Kidney (tissue), 14 donors: ENCODE measurements around the gene NOSTRIN. TPM values are rescaled to one million over a fixed set of nuclear protein-coding genes. Genes with fewer than 3 reads are reported as not detected.
"Not testable (repeated sequence)": the region's sequence is repeated elsewhere in the genome, so short reads cannot be mapped to it uniquely, and the experiment has no call there.

Experiments
- DNase-seq, 5 donors: peaks; one replicate each; pipeline ENCODE4 v3.0.0-alpha.2; 2013 to 2020
- FAIRE-seq: peaks from 2 replicates; lab custom pipeline; 2012; peaks lifted over from hg19 to GRCh38; lab: Jason Lieb, UNC
- H3K27ac ChIP-seq, 2 donors: one replicate each; pipeline ENCODE4 v1.7.0; 2013; ENCODE audit warnings: low read depth in 2 of 2, low read length in 2 of 2, inconsistent platforms in 1 of 2
- H3K27me3 ChIP-seq: one replicate; pipeline ENCODE4 v1.7.1; 2013; ENCODE audit warnings: low read length, inconsistent platforms; ENCODE audit not compliant: control insufficient read depth, insufficient read depth
- H3K36me3 ChIP-seq, 3 donors: one replicate each; pipeline versions ENCODE4 v1.7.0 to v1.7.1; 2013; ENCODE audit warnings: low read length in 3 of 3, control low read depth in 1 of 3, inconsistent platforms in 1 of 3; ENCODE audit not compliant: insufficient read depth in 3 of 3, control insufficient read depth in 2 of 3
- H3K4me1 ChIP-seq, 3 donors: one replicate each; pipeline versions ENCODE4 v1.7.0 to v1.7.1; 2013; ENCODE audit warnings: low read length in 3 of 3, inconsistent platforms in 1 of 3, low read depth in 1 of 3; ENCODE audit not compliant: control insufficient read depth in 2 of 3, insufficient read depth in 2 of 3
- H3K4me3 ChIP-seq, 3 donors: one replicate each; pipeline versions ENCODE4 v1.7.0 to v1.8.1; 2013; ENCODE audit warnings: low read length in 3 of 3, control low read depth in 1 of 3, inconsistent platforms in 1 of 3
- H3K9ac ChIP-seq, 3 donors: one replicate each; pipeline versions ENCODE4 v1.7.0 to v1.7.1; 2013; ENCODE audit warnings: low read length in 3 of 3, control low read depth in 1 of 3, inconsistent platforms in 1 of 3
- H3K9me3 ChIP-seq, 3 donors: one replicate each; pipeline versions ENCODE4 v1.7.0 to v1.7.1; 2013; ENCODE audit warnings: low read length in 3 of 3, control low read depth in 1 of 3, inconsistent platforms in 1 of 3; ENCODE audit not compliant: control insufficient read depth in 2 of 3, insufficient read depth in 1 of 3
- intact Hi-C: fragments of 100-400 bp; cut with DNase I; formaldehyde crosslinking; loops from one replicate; pipeline ENCODE4 v1.11.1; 2022
- polyA plus RNA-seq: library from polyadenylated mRNA; stranded (reverse); fragments of 350-450 nt; fragmentation: Illumina TruSeq; extraction: RNeasy Lipid Tissue Mini Kit (QIAGEN cat#74804); gene quantifications from one replicate; pipeline ENCODE4 v1.2.3, GENCODE V29; 2014; ENCODE audit warnings: low read depth, low replicate concordance; ENCODE audit not compliant: insufficient read depth
- total RNA-seq: library from RNA; stranded (reverse); fragmentation: NEBNext Ultra II Directional; extraction: Animal tissue kit (Norgen Biotek cat#: 25700); gene quantifications from one replicate; pipeline ENCODE4 v1.2.1, GENCODE V29; 2021
- TF ChIP-seq, protein P1 (sequence below): IDR thresholded peaks from 3 replicates; pipeline ENCODE4 v1.5.1; 2012; ENCODE audit warnings: mild to moderate bottlenecking, moderate library complexity, borderline replicate concordance; ENCODE audit not compliant: insufficient read depth; ENCODE audit errors: extremely low read depth
- donor health status: control.
- donor health status: control.
- donor health status: control.
- donor health status: control.
- donor health status: control.
- donor health status: DM: yes; HTN: yes; CAD: no.
- donor health status: Normal renal cell carcinoma (clear cell type).

The NOSTRIN gene
- total and polyA plus RNA-seq, 2 donors from 2014 or later: 41.8 to 50.2 TPM

DNA sequence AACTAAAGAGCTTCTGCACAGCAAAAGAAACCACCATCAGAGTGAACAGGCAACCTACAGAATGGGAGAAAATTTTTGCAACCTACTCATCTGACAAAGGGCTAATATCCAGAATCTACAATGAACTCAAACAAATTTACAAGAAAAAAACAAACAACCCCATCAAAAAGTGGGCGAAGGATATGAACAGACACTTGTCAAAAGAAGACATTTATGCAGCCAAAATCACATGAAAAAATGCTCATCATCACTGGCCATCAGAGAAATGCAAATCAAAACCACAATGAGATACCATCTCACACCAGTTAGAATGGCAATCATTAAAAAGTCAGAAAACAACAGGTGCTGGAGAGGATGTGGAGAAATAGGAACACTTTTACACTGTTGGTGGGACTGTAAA lies 67.9 kb downstream of the NOSTRIN start:
- H3K27ac ChIP-seq, H3K4me3 ChIP-seq, H3K4me1 ChIP-seq, DNase-seq, intact Hi-C loops, H3K36me3 ChIP-seq, H3K9me3 ChIP-seq, H3K27me3 ChIP-seq, FAIRE-seq, H3K9ac ChIP-seq: not testable (repeated sequence)

- H3K27ac ChIP-seq, FAIRE-seq, H3K27me3 ChIP-seq: not testable (repeated sequence)
Measured at GRCh38 chr2:168870824-168871223, 68.4 kb downstream of the NOSTRIN start.

GRCh38 chr2:168874368-168875054 lies 72.1 kb downstream of the NOSTRIN start:
- DNase-seq (no peak), FAIRE-seq (no peak)
- Histone ChIP-seq H3K4me3 (no peak overlapping the region), H3K9ac (no peak overlapping the region), H3K27ac (no peak overlapping the region), H3K27me3 (no peaks in the 10 kb centered on the region), H3K9me3 (no peaks in the 10 kb centered on the region), H3K36me3 (no peaks in the 10 kb centered on the region), H3K4me1 (no peaks in the 10 kb centered on the region)
- intact Hi-C loops: no loop called here
- TF ChIP-seq, protein P1, sequence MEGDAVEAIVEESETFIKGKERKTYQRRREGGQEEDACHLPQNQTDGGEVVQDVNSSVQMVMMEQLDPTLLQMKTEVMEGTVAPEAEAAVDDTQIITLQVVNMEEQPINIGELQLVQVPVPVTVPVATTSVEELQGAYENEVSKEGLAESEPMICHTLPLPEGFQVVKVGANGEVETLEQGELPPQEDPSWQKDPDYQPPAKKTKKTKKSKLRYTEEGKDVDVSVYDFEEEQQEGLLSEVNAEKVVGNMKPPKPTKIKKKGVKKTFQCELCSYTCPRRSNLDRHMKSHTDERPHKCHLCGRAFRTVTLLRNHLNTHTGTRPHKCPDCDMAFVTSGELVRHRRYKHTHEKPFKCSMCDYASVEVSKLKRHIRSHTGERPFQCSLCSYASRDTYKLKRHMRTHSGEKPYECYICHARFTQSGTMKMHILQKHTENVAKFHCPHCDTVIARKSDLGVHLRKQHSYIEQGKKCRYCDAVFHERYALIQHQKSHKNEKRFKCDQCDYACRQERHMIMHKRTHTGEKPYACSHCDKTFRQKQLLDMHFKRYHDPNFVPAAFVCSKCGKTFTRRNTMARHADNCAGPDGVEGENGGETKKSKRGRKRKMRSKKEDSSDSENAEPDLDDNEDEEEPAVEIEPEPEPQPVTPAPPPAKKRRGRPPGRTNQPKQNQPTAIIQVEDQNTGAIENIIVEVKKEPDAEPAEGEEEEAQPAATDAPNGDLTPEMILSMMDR: no peak

More at GRCh38 chr2:168870824-168871223, 68.4 kb downstream of the NOSTRIN start:
- H3K4me1 ChIP-seq, H3K4me3 ChIP-seq, H3K9me3 ChIP-seq, H3K9ac ChIP-seq, H3K36me3 ChIP-seq, DNase-seq, intact Hi-C loops: not testable (repeated sequence)

GRCh38 chr2:168882163-168882562 lies 79.7 kb downstream of the NOSTRIN start:
- intact Hi-C loops, H3K4me1 ChIP-seq, H3K27me3 ChIP-seq, H3K27ac ChIP-seq, FAIRE-seq, H3K36me3 ChIP-seq, H3K9me3 ChIP-seq, H3K9ac ChIP-seq, DNase-seq, H3K4me3 ChIP-seq: not testable (repeated sequence)

- peaks cover 0 to 2% (median 0%) of the 10 kb centered on the region in 3 donors for H3K4me1 ChIP-seq
- TF ChIP-seq, protein P1: no peak
- DNase-seq: no peak
- intact Hi-C loops: no loop called here
- no peak overlapping the region for H3K4me3 ChIP-seq
- H3K27me3 ChIP-seq: no peaks in the 10 kb centered on the region
- H3K27ac ChIP-seq: no peak overlapping the region
- no peak for FAIRE-seq
- H3K9ac ChIP-seq: no peak overlapping the region
- no peaks in the 10 kb centered on the region for H3K36me3 ChIP-seq
- H3K9me3 ChIP-seq: no peaks in the 10 kb centered on the region
Measured at GRCh38 chr2:168884975-168885374, 82.5 kb downstream of the NOSTRIN start.
